HS-27A (cell line): ENCODE results near the gene B3GNT3.
"Not testable (repeated sequence)": the region's sequence is repeated elsewhere in the genome, so short reads cannot be mapped to it uniquely, and the experiment has no call there.

Experiments
- DNase-seq: peaks from one replicate; pipeline ENCODE4 v3.0.0-alpha.2; 2012; ENCODE audit warnings: low read depth, missing footprints

B3GNT3 gene

DNA sequence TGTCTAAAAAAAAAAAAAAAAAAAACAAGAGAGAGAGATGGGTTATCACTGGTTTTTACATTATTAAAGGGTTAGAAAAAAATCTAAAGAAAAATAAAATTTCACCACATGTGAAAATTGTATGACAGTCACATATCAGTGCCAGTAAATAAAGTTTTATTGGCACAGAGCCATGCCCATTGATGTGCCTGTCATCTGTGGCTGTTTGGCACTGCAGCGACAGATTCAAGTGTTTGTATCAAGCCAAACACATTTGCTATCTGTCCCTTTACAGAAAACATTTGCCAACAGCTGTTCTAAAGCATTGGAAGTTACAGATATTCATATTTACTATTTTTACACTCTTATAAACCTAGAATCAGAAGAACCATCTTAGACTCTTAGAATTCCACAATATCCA lies 27.4 kb upstream of the B3GNT3 start:
- no peak for DNase-seq

DNA sequence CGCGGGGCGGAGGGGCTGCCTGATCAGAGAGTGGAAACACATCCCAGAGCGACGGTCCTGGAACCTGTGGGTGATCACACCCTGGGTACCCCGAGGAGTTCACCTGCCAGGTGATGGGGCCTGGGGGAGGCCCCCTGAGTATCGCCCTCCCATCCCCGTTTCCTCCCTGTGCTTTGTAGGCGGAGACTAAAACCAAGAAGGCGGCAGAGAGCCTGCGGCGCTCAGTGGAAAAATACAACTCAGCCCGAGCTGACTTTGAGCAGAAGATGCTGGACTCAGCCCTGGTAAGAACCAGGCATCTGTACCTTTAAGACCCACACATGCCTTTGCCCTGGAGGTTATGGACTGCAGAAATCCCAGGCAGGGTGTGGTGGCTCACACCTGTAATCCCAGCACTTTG lies 24.3 kb upstream of the B3GNT3 start:
- no peak for DNase-seq

DNA sequence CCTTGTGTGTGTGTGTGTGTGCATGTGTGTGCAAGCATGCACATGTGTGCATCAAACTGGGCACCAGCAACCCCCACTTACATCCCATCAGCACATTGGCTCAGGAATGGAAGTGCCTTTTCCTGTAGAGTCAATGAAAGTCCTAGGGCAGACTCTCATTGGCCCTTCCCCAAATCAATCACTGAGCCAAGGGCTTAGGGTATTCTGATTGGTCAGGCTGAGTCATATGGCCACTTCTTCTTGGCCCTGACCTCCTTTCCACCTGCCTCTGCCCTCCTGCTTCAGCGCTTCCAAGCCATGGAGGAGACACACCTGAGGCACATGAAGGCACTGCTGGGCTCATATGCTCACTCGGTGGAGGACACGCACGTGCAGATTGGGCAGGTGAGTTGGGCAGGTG lies 22.8 kb upstream of the B3GNT3 start:
- no peak for DNase-seq

GRCh38 chr19:17775245-17775927 lies 19.6 kb upstream of the B3GNT3 start:
- no peak for DNase-seq

DNA sequence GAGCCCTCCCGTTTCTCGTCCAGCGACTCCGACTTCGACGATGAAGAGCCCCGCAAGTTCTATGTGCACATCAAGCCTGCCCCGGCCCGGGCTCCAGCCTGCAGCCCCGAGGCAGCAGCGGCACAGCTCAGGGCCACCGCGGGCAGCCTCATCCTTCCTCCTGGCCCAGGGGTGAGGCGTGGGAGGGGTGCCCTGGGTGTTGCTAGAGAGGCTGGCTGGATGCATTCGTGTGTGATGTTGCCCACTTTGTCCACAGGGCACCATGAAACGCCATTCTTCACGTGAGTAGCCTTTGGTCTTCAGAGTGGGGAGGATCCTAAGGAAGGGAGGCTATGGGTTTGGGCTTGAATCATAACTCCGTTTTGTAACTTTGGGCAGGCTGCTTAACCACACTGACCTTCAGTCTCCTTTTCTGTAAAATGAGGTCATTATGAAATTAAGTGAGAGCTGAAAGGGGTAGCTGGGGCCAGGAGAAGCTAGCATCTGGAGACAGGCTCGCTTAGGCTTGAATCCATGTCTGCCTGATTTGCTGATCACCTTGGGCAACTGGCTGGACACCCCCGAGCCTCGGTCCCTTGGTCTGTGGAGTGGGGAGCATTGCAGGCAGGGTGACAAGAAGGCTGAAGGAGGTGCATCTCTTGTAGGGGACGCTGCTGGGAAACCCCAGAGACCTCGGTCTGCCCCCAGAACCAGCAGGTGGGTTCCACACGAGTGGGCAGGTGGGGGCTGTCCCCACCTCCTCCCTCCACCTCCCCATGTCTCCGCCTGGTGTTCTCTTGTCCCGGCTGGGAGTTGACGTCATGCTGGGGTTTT lies 18.7 kb upstream of the B3GNT3 start:
- DNase-seq, result no peak

DNA sequence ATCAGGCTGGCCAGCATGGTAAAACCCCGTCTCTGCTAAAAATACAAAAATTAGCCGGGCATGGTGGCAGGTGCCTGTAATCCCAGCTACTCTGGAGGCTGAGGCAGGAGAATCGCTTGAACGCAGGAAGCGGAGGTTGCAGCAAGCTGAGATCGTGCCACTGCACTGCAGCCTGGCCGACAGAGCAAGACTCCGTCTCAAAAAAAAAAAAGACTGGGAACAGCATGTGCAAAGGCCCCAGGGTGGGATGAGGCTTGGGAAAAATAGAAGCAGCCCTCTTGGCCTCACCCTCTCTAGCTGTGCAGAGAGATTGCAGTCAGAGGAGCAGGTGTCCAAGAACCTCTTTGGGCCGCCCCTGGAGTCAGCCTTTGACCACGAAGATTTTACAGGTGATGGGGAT lies 17.1 kb upstream of the B3GNT3 start:
- DNase-seq, result not testable (repeated sequence)

GRCh38 chr19:17778251-17778967 lies 16.5 kb upstream of the B3GNT3 start:
- no peak for DNase-seq

DNA sequence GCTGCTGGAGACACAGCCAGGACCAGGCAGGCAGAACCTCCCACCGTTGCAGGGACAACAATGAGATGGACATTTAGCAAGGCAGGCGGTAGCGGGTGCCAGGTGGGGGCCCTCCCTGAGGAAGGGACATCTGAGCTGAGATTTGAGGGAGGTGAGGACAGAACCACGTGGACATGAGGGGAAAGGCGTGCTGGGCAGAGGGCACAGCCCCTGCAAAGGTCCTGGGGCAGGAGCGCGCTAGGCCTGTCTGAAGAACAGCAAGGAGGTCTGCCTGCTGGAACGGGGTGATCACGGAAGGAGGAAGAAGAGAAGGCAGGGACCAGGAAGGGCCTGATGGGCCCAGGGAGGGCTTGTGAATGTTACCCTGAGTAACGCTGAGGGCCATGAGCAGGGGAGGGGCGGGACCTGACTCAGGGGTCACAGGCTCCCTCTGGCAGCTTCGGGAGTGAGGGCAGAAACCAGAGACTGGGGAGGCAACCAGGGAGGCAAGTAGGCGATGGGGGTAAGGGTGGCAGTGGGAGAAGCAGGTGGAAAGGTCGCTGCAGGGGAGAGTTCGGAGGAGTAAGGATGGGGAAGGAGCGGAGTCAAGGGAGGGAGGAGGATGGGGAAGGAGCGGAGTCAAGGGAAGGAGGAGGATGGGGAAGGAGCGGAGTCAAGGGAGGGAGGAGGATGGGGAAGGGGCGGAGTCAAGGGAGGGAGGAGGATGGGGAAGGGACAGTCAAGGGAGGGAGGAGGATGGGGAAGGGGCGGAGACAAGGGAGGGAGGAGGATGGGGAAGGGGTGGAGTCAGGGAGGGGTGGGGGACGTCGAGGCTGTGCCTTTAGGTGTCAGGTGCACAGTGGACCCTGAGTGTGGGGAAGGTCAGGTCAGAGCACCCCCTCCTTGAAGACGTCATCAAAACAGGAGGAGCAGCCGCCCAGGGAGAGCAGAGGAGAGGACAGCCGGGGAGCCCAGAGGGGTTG lies 15.7 kb upstream of the B3GNT3 start:
- no peak for DNase-seq

DNA sequence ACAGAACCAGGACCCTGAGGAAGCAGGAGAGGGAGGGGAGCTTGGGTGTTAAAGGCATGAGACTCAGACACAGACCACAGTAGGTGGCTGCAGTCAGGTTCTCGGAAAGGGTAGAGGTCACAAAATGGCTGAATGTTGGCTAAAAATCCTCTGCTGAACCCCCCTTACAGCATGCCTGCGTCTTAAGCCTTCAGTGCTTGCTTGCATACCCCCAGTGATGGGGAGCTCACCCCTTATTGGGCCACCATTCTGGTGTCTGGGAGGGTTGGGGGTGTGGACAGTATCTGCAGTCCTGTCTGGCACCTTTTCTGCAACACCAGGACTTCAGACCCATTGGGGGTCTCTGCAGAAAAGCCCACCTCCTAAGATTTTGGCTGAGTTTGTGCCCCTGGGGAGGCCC lies 14.2 kb upstream of the B3GNT3 start:
- DNase-seq, result no peak

DNA sequence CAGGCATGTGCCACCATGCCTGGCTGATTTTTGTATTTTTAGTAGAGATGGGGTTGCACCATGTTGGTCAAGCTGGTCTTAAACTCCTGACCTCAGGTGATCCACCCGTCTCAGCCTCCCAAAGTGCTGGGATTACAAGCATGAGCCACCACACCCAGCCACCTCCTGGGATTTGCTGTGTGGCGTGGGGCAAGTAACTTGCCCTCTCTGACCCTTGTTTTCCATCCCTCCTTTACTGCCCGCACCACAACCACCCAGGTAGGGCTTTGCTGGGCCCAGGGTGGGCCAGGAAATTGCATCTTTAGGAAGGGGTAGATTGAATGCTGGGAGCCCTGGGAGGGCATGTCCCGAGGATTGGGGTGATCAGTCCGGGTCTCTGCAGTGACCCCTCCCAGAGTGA lies 11.2 kb upstream of the B3GNT3 start:
- DNase-seq, result not testable (repeated sequence)

DNA sequence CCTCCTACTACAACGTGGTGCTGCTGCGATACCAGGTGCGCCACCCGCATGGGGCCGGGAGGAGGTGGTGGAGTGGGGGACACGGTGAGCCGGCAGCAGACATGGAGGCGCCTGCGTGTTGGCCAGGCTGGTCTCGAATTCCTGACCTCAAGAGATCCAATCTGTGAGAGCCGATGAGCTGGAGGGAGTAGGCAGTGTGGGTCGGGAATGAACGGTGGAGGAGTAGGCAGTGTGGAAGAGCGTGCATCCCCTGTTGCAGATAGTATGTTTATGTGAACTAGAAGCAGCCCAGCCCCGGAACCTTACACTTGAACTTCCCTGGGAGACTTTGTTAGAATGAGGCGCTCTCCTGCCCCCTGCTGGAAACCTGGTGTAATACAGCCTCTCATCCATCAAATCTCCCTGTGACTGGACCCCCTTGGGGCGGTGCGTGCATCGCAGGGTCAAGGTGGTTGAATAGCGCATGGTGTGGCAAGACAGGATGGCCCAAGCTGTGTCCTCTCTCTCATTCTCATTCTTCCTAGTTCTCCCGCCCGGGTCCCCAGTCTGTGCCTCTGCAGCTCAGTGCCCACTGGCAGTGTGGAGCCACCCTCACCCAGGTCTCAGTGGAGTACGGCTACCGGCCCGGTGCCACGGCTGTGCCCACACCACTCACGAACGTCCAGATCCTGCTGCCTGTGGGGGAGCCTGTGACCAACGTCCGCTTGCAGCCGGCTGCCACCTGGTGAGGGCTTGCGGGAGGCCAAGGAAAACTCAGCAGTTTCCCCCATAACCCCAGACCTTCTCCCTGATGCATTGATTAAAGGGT lies 10.5 kb upstream of the B3GNT3 start:
- DNase-seq, result no peak

DNA sequence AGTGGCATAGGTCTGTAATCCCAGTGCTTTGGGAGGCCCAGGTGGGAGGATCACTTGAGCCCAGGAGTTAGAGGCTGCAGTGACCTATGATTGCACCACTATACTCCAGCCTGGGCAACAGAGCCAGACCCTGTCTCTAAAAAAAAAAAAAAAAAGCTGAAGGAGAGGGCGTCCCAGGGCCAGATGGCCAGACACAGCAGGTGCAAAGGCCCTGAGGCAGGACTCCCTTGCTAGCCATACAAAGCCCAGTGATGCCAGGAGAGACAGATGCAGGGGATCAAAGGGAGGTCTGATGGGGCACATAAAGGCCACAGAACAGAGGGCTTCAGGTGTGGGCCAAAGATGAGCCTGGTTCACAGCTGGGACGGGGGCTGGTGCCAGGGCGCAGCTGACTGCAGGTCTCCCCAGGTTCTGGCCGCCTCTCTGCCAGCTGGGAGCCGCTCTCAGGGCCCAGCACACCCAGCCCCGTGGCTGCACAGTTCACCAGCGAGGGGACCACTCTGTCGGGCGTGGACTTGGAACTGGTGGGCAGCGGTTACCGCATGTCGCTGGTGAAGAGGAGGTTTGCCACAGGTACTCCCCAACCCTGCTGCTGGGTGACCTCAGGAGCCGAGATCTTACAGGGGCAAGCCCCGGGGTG lies 7.5 kb upstream of the B3GNT3 start:
- no peak for DNase-seq

GRCh38 chr19:17788632-17789031 lies 6.3 kb upstream of the B3GNT3 start:
- no peak for DNase-seq

GRCh38 chr19:17790059-17790780 lies 4.7 kb upstream of the B3GNT3 start:
- no peak for DNase-seq

GRCh38 chr19:17794412-17794730 lies 567 bp upstream of the B3GNT3 start:
- no peak for DNase-seq

- DNase-seq, result no peak
Observed at GRCh38 chr19:17795495-17795856, 538 bp downstream of the B3GNT3 start.

GRCh38 chr19:17796013-17796837 lies 1.3 kb downstream of the B3GNT3 start:
- DNase-seq, result no peak

DNA sequence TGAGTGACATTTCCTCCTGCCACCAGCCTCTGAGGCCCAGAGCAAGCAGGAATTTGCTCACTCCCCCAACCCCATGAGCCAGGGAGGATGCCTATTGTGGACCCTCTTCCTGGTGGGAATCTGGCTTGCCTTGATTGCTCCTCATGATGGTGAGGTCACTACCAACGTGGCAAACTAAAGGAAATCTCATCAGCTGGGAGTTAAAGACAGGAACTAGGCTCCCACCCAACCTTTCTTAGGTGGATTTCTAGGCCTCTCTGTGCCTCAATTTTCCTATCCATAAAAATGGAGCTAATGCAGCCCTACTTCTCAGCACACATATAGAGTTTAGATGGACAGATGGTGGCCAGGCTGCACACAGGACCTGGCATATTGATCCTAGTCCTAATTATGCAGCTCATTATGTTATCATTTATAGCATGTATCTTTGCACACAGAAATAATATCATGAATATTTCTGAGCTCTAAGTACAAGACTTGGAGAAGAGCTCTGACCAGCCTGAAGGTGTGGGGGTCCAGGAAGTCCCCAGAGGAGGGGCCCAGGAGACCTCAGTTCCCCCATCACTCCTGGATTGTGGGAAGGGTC lies 2.0 kb downstream of the B3GNT3 start:
- no peak for DNase-seq
